SK-N-MC (cell line): Measurements from ENCODE around the gene ARL6IP4.

Source experiments
- DNase-seq: peaks from one replicate; pipeline ENCODE4 v3.0.0-alpha.2; 2011; ENCODE audit warnings: low read depth, low spot score
- H3K27ac ChIP-seq: fragments of 200-600 bp; sonication (generic); 2 replicates; pipeline ENCODE4 v1.5.1; 2016; ENCODE audit warnings: mixed run types
- H3K36me3 ChIP-seq: fragments of 200-600 bp; sonication (generic); 2 replicates; pipeline ENCODE4 v1.6.1; 2017; ENCODE audit warnings: antibody characterized with exemption, low read length, mixed read lengths; ENCODE audit not compliant: insufficient read depth
- H3K4me3 ChIP-seq: fragments of 200-600 bp; sonication (generic); 2 replicates; pipeline ENCODE4 v1.5.1; 2016
- H3K9ac ChIP-seq: fragments of 200-600 bp; sonication (generic); 2 replicates; pipeline ENCODE4 v1.8.0; 2017; ENCODE audit warnings: mixed run types, mixed read lengths; ENCODE audit not compliant: insufficient read length
- H3K9me3 ChIP-seq: fragments of 200-600 bp; sonication (generic); 2 replicates; pipeline ENCODE4 v1.6.1; 2017; ENCODE audit warnings: low read depth, mild to moderate bottlenecking, antibody characterized with exemption, low read length, moderate library complexity, mixed read lengths
- EZH2 ChIP-seq: fragments of 200-600 bp; sonication (generic); IDR thresholded peaks from one replicate; pipeline ENCODE4 v1.6.1; 2017; ENCODE audit warnings: antibody characterized with exemption
- FOXP2 ChIP-seq: optimal IDR thresholded peaks from 2 replicates; pipeline ENCODE3; 2011; ENCODE audit warnings: mild to moderate bottlenecking, moderate library complexity; ENCODE audit not compliant: insufficient read depth; ENCODE audit errors: extremely low read length, control extremely low read depth
- POLR2AphosphoS5 ChIP-seq: IDR thresholded peaks from 2 replicates; pipeline ENCODE4 v1.6.1; 2012; ENCODE audit warnings: mild to moderate bottlenecking, low read depth, low read length, borderline replicate concordance

The ARL6IP4 gene

DNA sequence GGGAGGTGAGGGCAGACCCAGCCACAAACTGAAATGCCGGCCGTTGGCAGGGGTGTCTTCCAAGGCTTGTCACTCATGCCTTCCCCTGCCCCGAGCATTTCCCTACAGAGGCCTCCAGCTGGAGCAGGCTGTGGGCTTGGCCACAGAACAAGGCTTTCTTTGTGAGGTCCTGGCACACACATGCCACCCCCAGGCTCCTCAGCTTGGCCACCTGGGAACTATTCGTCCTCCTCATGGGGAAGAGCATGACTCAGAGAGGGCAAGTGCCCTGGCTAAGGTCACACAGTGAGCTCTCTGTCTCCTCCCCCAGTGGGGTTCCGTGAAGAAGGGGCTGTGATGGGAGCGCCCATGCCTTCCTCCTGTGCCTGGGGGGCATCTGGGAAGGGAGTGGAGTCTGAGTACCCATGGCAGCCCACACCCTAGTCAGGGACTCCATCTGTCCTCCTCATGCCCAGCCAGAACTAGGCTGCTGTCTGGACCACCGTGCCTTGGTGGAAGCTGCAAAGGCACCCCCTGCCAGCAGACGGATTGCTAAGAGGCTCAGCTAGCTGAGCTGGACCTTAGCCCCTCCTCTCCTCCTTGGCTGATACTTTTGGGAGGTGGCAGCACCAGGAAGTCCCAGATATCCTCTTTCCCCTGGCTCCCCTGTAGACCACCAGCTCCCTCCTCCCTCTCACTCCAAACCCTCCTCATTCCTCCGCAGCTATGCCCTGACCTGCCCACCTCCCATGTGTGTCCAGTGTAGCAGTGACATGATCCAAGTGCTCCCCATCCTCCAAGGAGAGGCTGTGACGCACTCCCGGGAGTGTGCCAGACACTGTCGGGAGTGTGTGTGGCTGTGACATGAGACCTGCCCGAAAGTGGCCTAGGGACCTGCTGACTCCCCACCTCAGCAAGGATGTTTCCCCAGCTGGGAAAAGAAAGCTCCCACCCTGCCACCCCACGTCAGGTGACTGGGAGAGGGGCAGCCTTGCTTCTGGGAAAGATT, 35.6 kb upstream of the ARL6IP4 start:
- TF ChIP-seq EZH2 = no peak
- no peak for TF ChIP-seq POLR2AphosphoS5
- TF ChIP-seq FOXP2 = no peak
- no peaks in the 10 kb centered on the region for H3K36me3 ChIP-seq
- DNase-seq = no peak
- H3K9me3 ChIP-seq = no peaks in the 10 kb centered on the region
- no peak overlapping the region for H3K27ac ChIP-seq
- no peak overlapping the region for H3K9ac ChIP-seq
- no peak overlapping the region for H3K4me3 ChIP-seq

DNA sequence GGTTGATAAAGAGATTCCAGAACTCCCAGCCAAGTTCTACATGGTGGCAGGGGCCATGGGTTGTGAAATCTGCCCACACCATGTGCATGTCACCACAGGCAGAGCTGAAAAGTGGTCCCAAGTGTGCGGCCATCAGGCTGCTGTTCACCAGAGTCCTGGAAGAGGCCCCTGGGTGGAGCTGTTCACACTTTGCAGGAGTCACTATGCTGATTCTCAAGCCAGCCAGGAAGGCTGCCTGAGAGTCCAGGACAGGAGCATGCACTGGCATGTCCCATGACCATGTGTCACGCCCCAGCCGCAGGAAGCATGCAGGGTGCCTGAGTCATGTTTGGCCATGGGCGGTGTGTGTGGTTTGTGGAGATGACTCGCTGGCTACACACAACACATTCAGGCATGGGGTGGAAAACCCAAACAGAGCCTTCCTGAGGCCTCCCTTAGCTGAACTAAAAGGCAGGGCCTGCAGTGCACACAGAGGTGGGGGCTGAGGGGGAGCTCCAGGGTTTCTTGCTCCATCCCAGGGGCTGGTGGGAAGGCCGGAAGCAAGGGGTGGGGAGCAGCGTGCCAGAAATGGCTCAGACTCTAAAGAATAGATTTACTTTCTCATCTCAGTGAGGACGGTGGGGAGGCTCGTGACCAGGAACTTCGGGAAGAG, 33.7 kb upstream of the ARL6IP4 start:
- DNase-seq = no peak
- H3K9me3 ChIP-seq = no peaks in the 10 kb centered on the region
- no peak overlapping the region for H3K9ac ChIP-seq
- no peaks in the 10 kb centered on the region for H3K36me3 ChIP-seq
- H3K4me3 ChIP-seq = no peak overlapping the region
- H3K27ac ChIP-seq = no peak overlapping the region
- TF ChIP-seq FOXP2 (no peak), EZH2 (no peak), POLR2AphosphoS5 (no peak)

DNA sequence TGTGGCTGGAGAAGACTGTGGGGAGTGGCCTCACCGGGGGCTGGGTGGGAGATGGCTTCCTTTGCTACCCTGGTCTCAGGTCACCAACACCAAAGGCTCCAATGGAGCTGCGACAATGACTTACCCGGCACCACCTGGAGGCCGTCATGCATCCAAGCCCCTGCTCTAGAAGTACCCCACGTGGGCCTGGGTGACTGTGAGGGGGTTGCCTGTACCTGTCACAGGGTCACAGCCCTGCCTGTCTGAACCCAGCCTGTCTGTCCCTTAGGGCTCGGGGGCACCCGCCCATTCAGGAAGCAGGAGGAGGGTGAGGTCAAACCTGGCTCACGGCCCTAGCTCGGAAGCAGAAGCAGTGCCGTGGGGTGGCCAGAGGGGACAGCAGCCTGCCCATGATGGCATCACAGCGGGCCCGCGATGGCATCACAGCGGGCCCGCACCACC, 33.1 kb upstream of the ARL6IP4 start:
- no peak overlapping the region for H3K9ac ChIP-seq
- H3K9me3 ChIP-seq = no peaks in the 10 kb centered on the region
- no peak overlapping the region for H3K27ac ChIP-seq
- DNase-seq = no peak
- no peaks in the 10 kb centered on the region for H3K36me3 ChIP-seq
- H3K4me3 ChIP-seq = no peak overlapping the region
- TF ChIP-seq POLR2AphosphoS5 = no peak
- TF ChIP-seq FOXP2 = no peak
- TF ChIP-seq EZH2 = no peak

DNA sequence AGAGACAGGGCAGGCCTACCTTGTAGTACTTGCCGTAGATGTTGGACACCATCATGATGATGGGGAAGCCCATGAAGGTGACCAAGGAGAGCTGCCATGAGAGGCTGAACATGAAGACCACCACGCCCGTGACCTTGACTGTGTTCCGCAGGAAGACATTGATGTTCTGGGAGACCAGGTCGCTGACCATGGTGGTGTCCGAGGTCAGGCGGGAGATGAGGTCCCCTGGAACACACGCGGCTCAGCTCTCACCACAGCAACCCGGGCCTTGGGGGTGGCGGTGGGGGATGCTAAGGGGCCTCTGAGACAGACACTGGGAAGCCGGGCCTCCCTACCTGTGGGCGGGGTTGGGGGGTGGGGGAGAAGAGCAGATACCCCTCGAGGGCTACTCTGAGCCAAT, 31.9 kb upstream of the ARL6IP4 start:
- no peak overlapping the region for H3K9ac ChIP-seq
- no peaks in the 10 kb centered on the region for H3K36me3 ChIP-seq
- no peak overlapping the region for H3K4me3 ChIP-seq
- H3K9me3 ChIP-seq = no peaks in the 10 kb centered on the region
- H3K27ac ChIP-seq = no peak overlapping the region
- TF ChIP-seq FOXP2 (no peak), POLR2AphosphoS5 (no peak), EZH2 (no peak)
- no peak for DNase-seq

DNA sequence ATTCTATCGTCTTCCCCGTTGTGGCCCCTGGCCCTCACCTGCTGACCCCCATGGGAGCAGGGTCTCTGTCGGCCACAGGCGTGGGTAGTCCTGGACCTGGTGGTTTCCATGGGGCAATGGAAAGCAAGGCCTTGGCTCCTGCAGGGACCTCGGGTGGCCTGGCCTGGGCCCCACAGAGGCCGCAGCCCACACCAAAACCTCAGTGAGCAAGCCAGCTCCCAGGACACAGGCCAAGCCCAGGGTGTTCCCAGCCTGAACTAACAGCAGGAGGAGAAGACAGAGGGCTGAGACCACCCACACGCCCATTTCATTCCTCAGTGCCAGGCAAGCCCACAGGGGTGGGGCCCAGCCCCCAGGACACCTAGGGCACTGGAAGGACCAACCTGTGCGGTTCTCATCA, 31.1 kb upstream of the ARL6IP4 start:
- H3K9ac ChIP-seq = no peak overlapping the region
- no peak for DNase-seq
- no peak overlapping the region for H3K27ac ChIP-seq
- H3K36me3 ChIP-seq = no peaks in the 10 kb centered on the region
- H3K4me3 ChIP-seq = no peak overlapping the region
- no peaks in the 10 kb centered on the region for H3K9me3 ChIP-seq
- TF ChIP-seq POLR2AphosphoS5 = no peak
- no peak for TF ChIP-seq FOXP2
- no peak for TF ChIP-seq EZH2

DNA sequence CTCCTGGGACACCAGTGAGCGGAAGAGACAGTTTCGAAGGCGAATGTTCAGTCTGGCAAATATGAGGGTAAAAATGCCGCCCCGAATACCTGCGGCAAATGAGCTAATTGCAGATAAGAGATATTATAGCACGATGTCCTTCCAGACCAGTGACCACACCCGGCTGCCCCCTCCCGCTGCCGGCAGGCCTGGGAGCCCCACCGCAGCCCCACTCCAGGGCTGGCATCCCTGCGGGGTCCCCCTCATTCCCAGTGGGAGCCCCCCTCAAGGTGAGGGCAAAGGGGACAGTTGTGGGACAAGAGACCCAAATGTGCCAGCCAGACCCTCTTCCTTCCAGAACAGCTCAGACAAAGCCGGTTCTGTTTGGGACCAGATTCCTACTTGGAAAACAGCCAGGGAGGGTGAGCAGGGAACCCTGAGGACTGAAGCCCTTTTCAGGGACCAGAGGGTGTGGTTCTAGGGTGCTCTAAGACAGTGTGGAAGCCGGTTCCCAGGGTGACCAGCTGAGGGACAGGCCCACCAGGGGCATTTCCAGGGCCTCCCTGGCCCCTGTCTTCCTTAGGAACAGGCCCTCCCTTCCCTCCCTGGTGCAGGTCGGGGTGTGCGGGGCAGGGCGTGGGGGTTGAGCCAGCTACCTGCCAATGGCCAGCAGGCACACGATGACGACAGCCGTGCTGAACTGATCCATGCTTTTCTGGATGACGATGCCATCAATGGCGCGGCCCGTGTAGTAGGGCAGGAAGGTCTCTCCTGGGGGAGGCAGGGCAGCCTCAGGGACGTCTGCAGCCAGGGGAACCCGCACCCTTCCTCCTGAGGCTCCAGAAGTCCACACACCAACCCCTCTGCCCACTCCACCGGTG, 30.4 kb upstream of the ARL6IP4 start:
- H3K9me3 ChIP-seq = no peaks in the 10 kb centered on the region
- H3K27ac ChIP-seq = no peak overlapping the region
- no peaks in the 10 kb centered on the region for H3K36me3 ChIP-seq
- DNase-seq = no peak
- TF ChIP-seq POLR2AphosphoS5 = no peak
- H3K9ac ChIP-seq = no peak overlapping the region
- H3K4me3 ChIP-seq = no peak overlapping the region

DNA sequence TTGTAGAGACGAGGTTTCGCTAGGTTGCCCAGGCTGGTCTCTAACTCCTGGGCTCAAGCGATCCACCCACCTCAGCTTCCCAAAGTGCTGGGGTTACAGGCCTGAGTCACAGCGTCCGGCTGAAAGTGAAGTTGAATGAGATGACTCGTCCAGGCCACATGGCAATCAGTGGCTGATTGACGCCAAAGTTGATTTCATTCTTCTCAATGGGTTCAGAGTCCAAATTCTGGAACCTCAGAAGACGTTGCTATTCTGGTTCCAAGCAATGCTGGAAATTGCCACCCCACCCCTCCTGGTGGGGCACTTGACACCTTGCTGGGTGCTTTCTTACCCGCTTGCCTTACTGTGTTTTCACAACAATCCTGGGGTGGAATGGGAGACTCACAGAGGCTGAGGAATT, 29.1 kb upstream of the ARL6IP4 start:
- DNase-seq = no peak
- H3K27ac ChIP-seq = no peak overlapping the region
- H3K4me3 ChIP-seq = no peak overlapping the region
- no peaks in the 10 kb centered on the region for H3K36me3 ChIP-seq
- H3K9ac ChIP-seq = no peak overlapping the region
- no peak for TF ChIP-seq FOXP2
- no peak for TF ChIP-seq EZH2
- no peak for TF ChIP-seq POLR2AphosphoS5
- H3K9me3 ChIP-seq = no peaks in the 10 kb centered on the region

DNA sequence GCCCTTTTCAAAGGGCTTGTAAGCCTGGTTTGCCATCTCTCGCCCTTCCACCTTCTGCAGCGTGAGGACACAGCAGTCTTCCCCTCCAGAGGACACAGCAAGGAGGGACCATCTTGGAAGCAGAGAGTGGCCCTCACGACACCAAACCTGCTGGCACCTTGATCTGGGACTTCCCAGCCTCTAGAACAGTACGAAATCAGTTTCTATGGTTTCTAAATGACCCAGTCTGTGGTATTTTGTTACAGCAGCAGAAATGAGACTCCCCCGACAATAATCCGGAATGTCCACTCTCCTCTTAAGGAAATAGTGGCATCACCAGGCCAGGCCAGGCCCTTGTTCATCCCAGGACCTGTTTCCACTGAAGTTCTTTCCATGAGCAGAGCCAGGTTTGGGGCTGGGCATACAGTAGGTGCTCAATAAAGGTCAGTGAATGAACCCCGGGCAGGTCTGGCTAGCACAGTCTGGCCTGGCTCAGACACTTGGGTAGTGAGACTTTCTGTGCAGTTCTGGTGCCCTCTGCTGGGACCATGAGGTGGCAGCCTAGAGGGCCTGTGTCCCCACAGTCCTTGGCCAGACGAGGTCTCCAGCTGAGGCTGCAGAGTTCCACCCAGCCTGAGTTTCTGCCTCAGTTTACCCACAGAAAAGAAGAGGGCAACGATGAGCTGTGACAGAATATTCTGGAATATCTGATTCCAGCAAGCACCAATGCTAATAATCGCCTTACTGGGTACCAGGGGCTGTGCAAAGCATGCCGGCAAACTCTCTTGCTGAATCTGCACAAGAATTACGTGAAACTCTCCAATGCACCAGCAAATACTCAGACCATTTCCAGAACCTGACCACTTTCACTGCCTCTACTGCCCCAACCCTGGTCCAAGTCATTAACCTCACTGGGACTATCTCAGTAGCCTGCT, 28.2 kb upstream of the ARL6IP4 start:
- no peak for DNase-seq

More for the DNA sequence above, 28.2 kb upstream of the ARL6IP4 start:
- Histone ChIP-seq H3K27ac (no peak overlapping the region), H3K4me3 (no peak overlapping the region), H3K9me3 (no peaks in the 10 kb centered on the region), H3K36me3 (no peaks in the 10 kb centered on the region), H3K9ac (no peak overlapping the region)
- TF ChIP-seq EZH2 (no peak), FOXP2 (no peak), POLR2AphosphoS5 (no peak)
